B cell (primary cell): ENCODE data around the gene NFAT5. TPM values are rescaled to one million over a fixed set of nuclear protein-coding genes. Genes with fewer than 3 reads are reported as not detected.
"Not testable (repeated sequence)": the region's sequence is repeated elsewhere in the genome, so short reads cannot be mapped to it uniquely, and the experiment has no call there.

Experiments used
- ATAC-seq: fragments of 200-7000 bp; cut with Tn5 transposase; one replicate; pipeline ENCODE4 v1.10.0; 2021; ENCODE audit warnings: low read depth, mild to moderate bottlenecking, moderate number of reproducible peaks, moderate library complexity
- CTCF ChIA-PET: fragments of 350-600 bp; sonication (Branson Sonifier 250); formaldehyde crosslinking; loops from one replicate; lab custom pipeline; 2021; ENCODE audit warnings: antibody characterized with exemption, inconsistent platforms; lab: Charles Lee
- POLR2A ChIA-PET: fragments of 350-600 bp; sonication (Branson Sonifier 250); formaldehyde crosslinking; loops from one replicate; lab custom pipeline; 2021; ENCODE audit warnings: antibody characterized with exemption; lab: Charles Lee
- DNase-seq: peaks from one replicate; pipeline ENCODE4 v3.0.0; 2013
- H2AFZ ChIP-seq: 2 replicates; pipeline ENCODE4 v1.6.1; 2012; ENCODE audit warnings: mild to moderate bottlenecking, low read depth, low read length; ENCODE audit not compliant: insufficient read depth, poor library complexity, severe bottlenecking
- H3K27ac ChIP-seq, 2 donors: 1 replicate in 1 of 2; 2 replicates in 1 of 2; pipeline ENCODE4 v1.5.1; 2012 to 2013; ENCODE audit warnings: low read length in 2 of 2, mild to moderate bottlenecking in 2 of 2, moderate library complexity in 1 of 2
- H3K27me3 ChIP-seq, 4 experiments: fragments of 200-600 bp in 1 of 4; sonication (generic) in 1 of 4; replicated peaks in 1 of 4; 1 replicate in 2 of 4; 2 replicates in 2 of 4; pipeline versions ENCODE4 v1.6.1 to v1.7.0; 2013 to 2016; ENCODE audit warnings: low read length in 3 of 4, mild to moderate bottlenecking in 2 of 4, mixed read lengths in 1 of 4, moderate library complexity in 1 of 4; ENCODE audit not compliant: insufficient read depth in 4 of 4, control insufficient read depth in 3 of 4; ENCODE audit errors: control extremely low read depth in 1 of 4
- H3K36me3 ChIP-seq, 2 experiments: replicated peaks in 1 of 2; 1 replicate in 1 of 2; 2 replicates in 1 of 2; pipeline versions ENCODE4 v1.6.1 to v1.7.1; 2013; ENCODE audit warnings: low read length in 1 of 2; ENCODE audit not compliant: insufficient read depth in 2 of 2, control insufficient read depth in 1 of 2; ENCODE audit errors: control extremely low read depth in 1 of 2, extremely low read depth in 1 of 2
- H3K4me1 ChIP-seq, 2 donors: fragments of 200-600 bp in 1 of 2; sonication (generic) in 1 of 2; 1 replicate in 1 of 2; 2 replicates in 1 of 2; pipeline versions ENCODE4 v1.5.1 to v1.6.1; 2013 to 2017; ENCODE audit warnings: low read length in 2 of 2; ENCODE audit not compliant: control insufficient read depth in 2 of 2, insufficient read depth in 2 of 2
- H3K4me2 ChIP-seq: replicated peaks from 2 replicates; pipeline ENCODE3; 2012; ENCODE audit warnings: mild to moderate bottlenecking, low read depth, low read length; ENCODE audit not compliant: poor library complexity, severe bottlenecking
- H3K4me3 ChIP-seq, 5 experiments: fragments of 200-600 bp in 1 of 5; sonication (generic) in 1 of 5; 1 replicate in 3 of 5; 2 replicates in 2 of 5; pipeline versions ENCODE4 v1.5.1 to v1.7.0; 2011 to 2016; ENCODE audit warnings: low read length in 4 of 5, mild to moderate bottlenecking in 4 of 5, low read depth in 2 of 5, control low read depth in 1 of 5, moderate library complexity in 1 of 5; ENCODE audit not compliant: insufficient read depth in 1 of 5; ENCODE audit errors: control extremely low read depth in 1 of 5, extremely low read depth in 1 of 5
- H3K79me2 ChIP-seq: fragments of 200-600 bp; sonication (generic); one replicate; pipeline ENCODE4 v1.6.0; 2016; ENCODE audit warnings: low read length; ENCODE audit not compliant: control insufficient read depth, insufficient read depth
- H3K9ac ChIP-seq: fragments of 200-600 bp; sonication (generic); 2 replicates; pipeline ENCODE4 v1.6.1; 2017; ENCODE audit warnings: mild to moderate bottlenecking, low read length, moderate library complexity
- H3K9me3 ChIP-seq, 3 donors: one replicate each; pipeline versions ENCODE4 v1.6.1 to v1.7.1; 2013; ENCODE audit warnings: low read length in 2 of 3; ENCODE audit not compliant: control insufficient read depth in 2 of 3, insufficient read depth in 1 of 3; ENCODE audit errors: control extremely low read depth in 1 of 3
- H4K20me1 ChIP-seq: 2 replicates; pipeline ENCODE4 v1.6.0; 2012; ENCODE audit warnings: mild to moderate bottlenecking, low read length; ENCODE audit not compliant: insufficient read depth, control insufficient read depth, poor library complexity, severe bottlenecking
- H3K27ac Mint-ChIP-seq: one replicate; pipeline ENCODE4 v1.8.0; 2021; ENCODE audit warnings: mixed read lengths
- H3K27me3 Mint-ChIP-seq: one replicate; pipeline ENCODE4 v1.8.0; 2021; ENCODE audit warnings: mixed read lengths
- H3K4me1 Mint-ChIP-seq: one replicate; pipeline ENCODE4 v1.8.0; 2021; ENCODE audit warnings: mixed read lengths
- H3K4me3 Mint-ChIP-seq: one replicate; pipeline ENCODE4 v1.8.0; 2021; ENCODE audit warnings: mixed read lengths
- H3K9me3 Mint-ChIP-seq: one replicate; pipeline ENCODE4 v1.8.0; 2022; ENCODE audit warnings: mixed read lengths; ENCODE audit not compliant: insufficient read depth
- EZH2 ChIP-seq: IDR thresholded peaks from 2 replicates; pipeline ENCODE4 v1.6.1; 2012; ENCODE audit warnings: borderline replicate concordance, low read depth, mild to moderate bottlenecking, moderate library complexity, low read length; ENCODE audit not compliant: insufficient read depth, poor library complexity, severe bottlenecking
- WGBS: methylation state at CpG from one replicate; pipeline ENCODE4 v1.1.5; 2013; ENCODE audit warnings: missing lambda C conversion rate; ENCODE audit not compliant: insufficient coverage; 5-methylcytosine and 5-hydroxymethylcytosine counted together
- intact Hi-C: fragments of 100-400 bp; cut with micrococcal nuclease; formaldehyde crosslinking; loops from one replicate; pipeline ENCODE4 v1.10.0; 2022
- polyA plus RNA-seq: library from polyadenylated mRNA; depleted of rRNA; stranded (reverse); fragments of >200 nt; gene quantifications from 2 replicates; pipeline ENCODE4 v1.2.3, GENCODE V29; 2012
- total RNA-seq, 2 donors: library from RNA; stranded (reverse); fragments of 120-200 nt in 1 of 2; gene quantifications; 1 replicate in 1 of 2; 2 replicates in 1 of 2; pipeline versions ENCODE4 v1.2.3 to v1.2.4, GENCODE V29; 2013 to 2022
- TF ChIP-seq, protein P1 (sequence below): fragments of 200-600 bp; IDR thresholded peaks from one replicate; pipeline ENCODE4 v1.8.0; 2022; ENCODE audit warnings: antibody characterized with exemption, mild to moderate bottlenecking

The NFAT5 gene
- total and polyA plus RNA-seq, 2 donors (not counting 1 experiment from before 2014, with no cell fraction given) = 6.3 to 50.0 TPM

DNA sequence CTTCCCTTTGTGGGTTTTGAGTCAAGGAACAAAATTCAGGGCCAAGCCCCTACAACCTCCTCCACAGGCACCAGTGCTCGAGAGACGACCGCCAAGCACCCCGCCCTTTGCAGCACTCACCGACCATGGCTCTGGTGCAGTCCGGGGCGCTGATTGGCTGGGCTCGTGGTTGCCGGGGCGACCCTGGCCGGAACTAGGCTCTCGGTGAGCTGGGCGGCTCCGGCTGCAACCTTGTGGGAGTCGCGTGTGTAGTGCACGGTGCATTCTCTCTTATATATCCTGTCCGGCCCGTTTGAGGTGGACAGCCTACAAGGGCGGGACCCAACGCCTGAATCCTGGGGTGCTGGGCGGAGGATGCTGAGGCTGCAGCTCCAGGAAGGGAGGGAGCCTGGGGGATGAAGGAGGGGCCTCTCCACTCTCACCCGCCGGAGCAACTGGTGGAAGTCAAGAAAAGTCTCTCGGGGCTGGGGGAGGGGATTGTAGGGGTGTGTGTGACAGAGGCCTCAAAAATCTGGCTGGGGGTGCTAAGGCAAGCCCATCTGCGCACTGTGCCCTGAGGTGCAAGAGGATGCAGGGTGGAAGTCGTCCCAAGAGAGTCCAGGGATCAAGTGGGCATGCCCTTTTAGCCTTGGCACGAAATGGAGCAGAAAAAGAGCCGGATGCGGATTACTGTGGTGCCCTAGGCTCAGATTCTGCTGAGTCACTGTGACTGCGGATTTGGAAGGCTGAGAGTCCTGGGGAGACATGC is 160.7 kb downstream of the NFAT5 start, which contains the start of gene NQO1:
NQO1 (minus strand) TSS at position 248 of the 748 bp plus-strand sequence; CDS start at position 127, 121 bp downstream.
- no peaks in the 10 kb centered on the region for H3K79me2 ChIP-seq
- no peaks in the 10 kb centered on the region for H3K27me3 Mint-ChIP-seq
- TF ChIP-seq EZH2 = no peak
- TF ChIP-seq, protein P1, sequence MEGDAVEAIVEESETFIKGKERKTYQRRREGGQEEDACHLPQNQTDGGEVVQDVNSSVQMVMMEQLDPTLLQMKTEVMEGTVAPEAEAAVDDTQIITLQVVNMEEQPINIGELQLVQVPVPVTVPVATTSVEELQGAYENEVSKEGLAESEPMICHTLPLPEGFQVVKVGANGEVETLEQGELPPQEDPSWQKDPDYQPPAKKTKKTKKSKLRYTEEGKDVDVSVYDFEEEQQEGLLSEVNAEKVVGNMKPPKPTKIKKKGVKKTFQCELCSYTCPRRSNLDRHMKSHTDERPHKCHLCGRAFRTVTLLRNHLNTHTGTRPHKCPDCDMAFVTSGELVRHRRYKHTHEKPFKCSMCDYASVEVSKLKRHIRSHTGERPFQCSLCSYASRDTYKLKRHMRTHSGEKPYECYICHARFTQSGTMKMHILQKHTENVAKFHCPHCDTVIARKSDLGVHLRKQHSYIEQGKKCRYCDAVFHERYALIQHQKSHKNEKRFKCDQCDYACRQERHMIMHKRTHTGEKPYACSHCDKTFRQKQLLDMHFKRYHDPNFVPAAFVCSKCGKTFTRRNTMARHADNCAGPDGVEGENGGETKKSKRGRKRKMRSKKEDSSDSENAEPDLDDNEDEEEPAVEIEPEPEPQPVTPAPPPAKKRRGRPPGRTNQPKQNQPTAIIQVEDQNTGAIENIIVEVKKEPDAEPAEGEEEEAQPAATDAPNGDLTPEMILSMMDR = no peak
- WGBS = 1% methylated on average over 30 of the region's 31 CpGs
- ATAC-seq (peak; percentile 99), DNase-seq (peak; percentile 86)
- intact Hi-C loops = loop anchor here (1.0 kb wide), 4 partner anchors 17 to 302 kb away; partner anchors contain the start of genes CYB5B, NOB1 and WWP2
- peak within 1 kb of the TSS; percentile 61 for H3K9ac ChIP-seq
- no peaks in the 10 kb centered on the region for H3K9me3 ChIP-seq
- ChIA-PET CTCF (interaction anchor here (0.7 to 2.2 kb wide), 4 partner anchors 16 to 331 kb away, joined by 3 to 10 read pairs (median 6); partner anchors contain the start of gene NOB1), POLR2A (interaction anchor here (0.6 to 1.4 kb wide), 3 partner anchors 28 to 341 kb away, joined by 3 to 6 read pairs (median 3); partner anchors contain the start of genes NOB1, TERF2 and WWP2)
- H3K36me3 ChIP-seq = no peaks in the 10 kb centered on the region
- H3K4me3 Mint-ChIP-seq = peak within 1 kb of the TSS; percentile 99
- H3K27ac ChIP-seq = peak within 1 kb of the TSS; percentile 47 to 66
- peak within 1 kb of the TSS; percentile 90 for H3K4me2 ChIP-seq
- peaks cover 17% of the 10 kb centered on the region for H3K4me1 Mint-ChIP-seq
- H3K4me3 ChIP-seq = peak within 1 kb of the TSS; percentile 59 to 68 (median 60)
- no peaks in the 10 kb centered on the region for H4K20me1 ChIP-seq
- H3K4me1 ChIP-seq = peaks cover 11 to 15% of the 10 kb centered on the region in 2 donors
- no peaks in the 10 kb centered on the region for H3K27me3 ChIP-seq
- peak within 1 kb of the TSS; percentile 96 for H3K27ac Mint-ChIP-seq
- no peaks in the 10 kb centered on the region for H3K9me3 Mint-ChIP-seq
- peak within 1 kb of the TSS; percentile 91 for H2AFZ ChIP-seq

DNA sequence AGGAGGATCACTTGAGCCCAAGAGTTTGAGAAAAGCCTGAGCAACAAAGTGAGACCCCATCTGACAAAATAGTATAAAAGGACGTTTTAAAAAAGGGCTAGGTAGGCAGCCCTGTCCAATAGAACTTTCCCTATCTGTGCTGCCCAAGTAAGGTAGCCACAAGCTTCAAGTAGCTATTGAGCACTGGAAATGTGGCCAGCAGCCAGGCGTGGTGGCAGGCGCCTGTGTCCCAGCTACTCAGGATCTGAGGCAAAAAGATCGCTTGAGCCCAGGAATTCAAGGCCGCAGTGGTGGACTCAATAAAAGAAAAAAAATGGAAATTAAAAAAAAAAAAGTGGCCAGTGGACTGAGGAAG is 162.1 kb downstream of the NFAT5 start:
- ChIA-PET CTCF (interaction anchor here (1.0 to 2.0 kb wide), 3 partner anchors 19 to 27 kb away, joined by 3 to 10 read pairs (median 3); partner anchors contain the start of gene NOB1), POLR2A (no interaction called here)
- H4K20me1 ChIP-seq = no peaks in the 10 kb centered on the region
- H3K4me2 ChIP-seq = no peak overlapping the region
- H3K36me3 ChIP-seq = no peaks in the 10 kb centered on the region
- no peak for ATAC-seq
- H3K9ac ChIP-seq = no peak overlapping the region
- TF ChIP-seq EZH2 = no peak
- H3K4me1 ChIP-seq = peaks cover 11 to 15% of the 10 kb centered on the region in 2 donors
- H3K4me3 ChIP-seq = no peak overlapping the region
- no peaks in the 10 kb centered on the region for H3K79me2 ChIP-seq
- no peak for DNase-seq
- no peak overlapping the region for H3K27ac ChIP-seq
- Mint-ChIP-seq H3K4me3 (peak overlapping the region; percentile 12), H3K27me3 (no peaks in the 10 kb centered on the region), H3K27ac (no peak overlapping the region), H3K4me1 (peaks cover 17% of the 10 kb centered on the region), H3K9me3 (no peaks in the 10 kb centered on the region)
- no peaks in the 10 kb centered on the region for H3K27me3 ChIP-seq
- 98% methylated on average over 4 of the region's 5 CpGs for WGBS
- H3K9me3 ChIP-seq = no peaks in the 10 kb centered on the region
- H2AFZ ChIP-seq = no peak overlapping the region
- intact Hi-C loops = no loop called here

DNA sequence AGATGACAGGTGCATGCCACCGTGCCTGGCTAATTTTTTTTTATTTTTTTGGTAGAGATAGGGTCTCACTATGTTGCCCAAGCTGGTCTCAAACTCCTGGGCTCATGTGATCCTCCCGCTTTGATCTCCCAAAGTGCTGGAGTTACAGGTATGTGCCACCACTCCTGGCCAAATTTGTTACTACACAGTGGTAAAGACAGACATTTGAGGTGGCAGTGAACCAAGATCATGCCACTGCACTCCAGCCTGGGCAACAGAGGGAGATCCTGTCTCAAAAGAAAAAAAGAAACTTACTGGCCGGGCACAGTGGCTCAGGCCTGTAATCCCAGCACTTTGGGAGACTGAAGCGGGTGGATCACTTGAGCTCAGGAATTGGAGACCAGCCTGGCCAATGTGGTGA is 163.3 kb downstream of the NFAT5 start:
- H2AFZ ChIP-seq, DNase-seq, H3K27ac ChIP-seq, intact Hi-C loops, H3K79me2 ChIP-seq, ATAC-seq, H3K36me3 ChIP-seq, H3K9me3 Mint-ChIP-seq, H3K4me3 Mint-ChIP-seq, H4K20me1 ChIP-seq, H3K9me3 ChIP-seq, POLR2A ChIA-PET, H3K4me3 ChIP-seq, H3K27ac Mint-ChIP-seq, H3K9ac ChIP-seq, H3K27me3 Mint-ChIP-seq, H3K4me2 ChIP-seq, H3K27me3 ChIP-seq: not testable (repeated sequence)
- CTCF ChIA-PET = interaction anchor here (1.2 kb wide), 1 partner anchor 26 kb away, joined by 3 read pairs; the partner anchor contains the start of gene NOB1
- H3K4me1 Mint-ChIP-seq = peaks cover 17% of the 10 kb centered on the region
- peaks cover 11 to 15% of the 10 kb centered on the region in 2 donors for H3K4me1 ChIP-seq
- 84% methylated on average over 3 of the region's 4 CpGs for WGBS
